Lower leg skin (tissue), 3 donors: ENCODE results near the gene PIP4K2A.

ENCODE experiments used
- POLR2A ChIP-seq, 2 donors: fragments of 450-650 bp; IDR thresholded peaks; one replicate each; pipeline ENCODE4 v1.6.1; 2016 to 2017; ENCODE audit warnings: antibody characterized with exemption in 2 of 2, mild to moderate bottlenecking in 1 of 2, moderate library complexity in 1 of 2
- TF ChIP-seq, protein P1 (sequence below), 3 donors: fragments of 450-650 bp; IDR thresholded peaks; one replicate each; pipeline ENCODE4 v1.5.1; 2016; ENCODE audit warnings: antibody characterized with exemption in 3 of 3, mild to moderate bottlenecking in 3 of 3, moderate library complexity in 2 of 3

GRCh38 chr10:22672319-22673090 is 41.9 kb downstream of the PIP4K2A start:
- TF ChIP-seq, protein P1, sequence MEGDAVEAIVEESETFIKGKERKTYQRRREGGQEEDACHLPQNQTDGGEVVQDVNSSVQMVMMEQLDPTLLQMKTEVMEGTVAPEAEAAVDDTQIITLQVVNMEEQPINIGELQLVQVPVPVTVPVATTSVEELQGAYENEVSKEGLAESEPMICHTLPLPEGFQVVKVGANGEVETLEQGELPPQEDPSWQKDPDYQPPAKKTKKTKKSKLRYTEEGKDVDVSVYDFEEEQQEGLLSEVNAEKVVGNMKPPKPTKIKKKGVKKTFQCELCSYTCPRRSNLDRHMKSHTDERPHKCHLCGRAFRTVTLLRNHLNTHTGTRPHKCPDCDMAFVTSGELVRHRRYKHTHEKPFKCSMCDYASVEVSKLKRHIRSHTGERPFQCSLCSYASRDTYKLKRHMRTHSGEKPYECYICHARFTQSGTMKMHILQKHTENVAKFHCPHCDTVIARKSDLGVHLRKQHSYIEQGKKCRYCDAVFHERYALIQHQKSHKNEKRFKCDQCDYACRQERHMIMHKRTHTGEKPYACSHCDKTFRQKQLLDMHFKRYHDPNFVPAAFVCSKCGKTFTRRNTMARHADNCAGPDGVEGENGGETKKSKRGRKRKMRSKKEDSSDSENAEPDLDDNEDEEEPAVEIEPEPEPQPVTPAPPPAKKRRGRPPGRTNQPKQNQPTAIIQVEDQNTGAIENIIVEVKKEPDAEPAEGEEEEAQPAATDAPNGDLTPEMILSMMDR (IDR thresholded peaks at IDR 0.05) = no peak
- no peak for TF ChIP-seq POLR2A (IDR thresholded peaks at IDR 0.05)
